Large intestine (tissue), 3 donors: Measurements from ENCODE around the gene IKZF3. TPM values are rescaled to one million over a fixed set of nuclear protein-coding genes. Genes with fewer than 3 reads are reported as not detected.
"Not testable (repeated sequence)": the region's sequence is repeated elsewhere in the genome, so short reads cannot be mapped to it uniquely, and the experiment has no call there.

Source experiments
- DNase-seq, 2 donors: peaks; one replicate each; pipeline versions ENCODE4 v3.0.0 to v3.0.0-alpha.2; 2013
- H3K27ac ChIP-seq: one replicate; pipeline ENCODE4 v1.5.1; 2013; ENCODE audit warnings: low read length
- H3K27me3 ChIP-seq: 2 replicates; pipeline ENCODE4 v1.6.1; 2013; ENCODE audit warnings: low read length; ENCODE audit not compliant: control insufficient read depth, insufficient read depth
- H3K36me3 ChIP-seq: 2 replicates; pipeline ENCODE4 v1.6.1; 2013; ENCODE audit warnings: low read length; ENCODE audit not compliant: control insufficient read depth, insufficient read depth
- H3K4me1 ChIP-seq: one replicate; pipeline ENCODE4 v1.6.1; 2013; ENCODE audit warnings: low read length; ENCODE audit not compliant: control insufficient read depth, insufficient read depth
- H3K4me3 ChIP-seq: one replicate; pipeline ENCODE4 v1.5.1; 2013; ENCODE audit warnings: low read length
- H3K9me3 ChIP-seq: one replicate; pipeline ENCODE4 v1.6.1; 2013; ENCODE audit warnings: mild to moderate bottlenecking, low read depth, low read length, moderate library complexity; ENCODE audit not compliant: control insufficient read depth
- WGBS: methylation state at CpG from one replicate; pipeline ENCODE4 v1.1.5; 2013; ENCODE audit warnings: low lambda C conversion rate; ENCODE audit not compliant: insufficient coverage; 5-methylcytosine and 5-hydroxymethylcytosine counted together
- polyA plus RNA-seq: library from polyadenylated mRNA; unstranded; fragments of 120-200 nt; gene quantifications from one replicate; pipeline ENCODE4 v1.2.1, GENCODE V29; 2013

Gene IKZF3
- polyA plus RNA-seq, 1 donor, result 2.4 TPM

DNA sequence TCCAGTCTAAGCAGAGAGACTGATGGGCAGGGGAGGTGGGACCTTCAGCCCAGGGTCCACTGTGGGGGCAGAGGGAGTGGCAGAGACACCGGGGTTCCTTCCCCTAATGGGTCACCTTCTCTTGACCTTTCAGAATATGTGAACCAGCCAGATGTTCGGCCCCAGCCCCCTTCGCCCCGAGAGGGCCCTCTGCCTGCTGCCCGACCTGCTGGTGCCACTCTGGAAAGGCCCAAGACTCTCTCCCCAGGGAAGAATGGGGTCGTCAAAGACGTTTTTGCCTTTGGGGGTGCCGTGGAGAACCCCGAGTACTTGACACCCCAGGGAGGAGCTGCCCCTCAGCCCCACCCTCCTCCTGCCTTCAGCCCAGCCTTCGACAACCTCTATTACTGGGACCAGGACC, 136.6 kb downstream of the IKZF3 start:
- Histone ChIP-seq H3K4me3 (no peak overlapping the region), H3K27me3 (no peaks in the 10 kb centered on the region), H3K4me1 (peaks cover 7% of the 10 kb centered on the region), H3K9me3 (no peaks in the 10 kb centered on the region), H3K36me3 (peaks cover 65% of the 10 kb centered on the region), H3K27ac (no peak overlapping the region)
- WGBS, result no CpG with 5 or more reads among the region's 10 CpGs
- DNase-seq, result no peak

GRCh38 chr17:39726617-39727016, 137.5 kb downstream of the IKZF3 start:
- H3K4me1 ChIP-seq, result peaks cover 7% of the 10 kb centered on the region
- DNase-seq, result no peak
- H3K4me3 ChIP-seq, result no peak overlapping the region
- no CpG with 5 or more reads among the region's 9 CpGs for WGBS
- H3K27ac ChIP-seq, result no peak overlapping the region
- H3K9me3 ChIP-seq, result no peaks in the 10 kb centered on the region
- no peaks in the 10 kb centered on the region for H3K27me3 ChIP-seq
- peaks cover 72% of the 10 kb centered on the region for H3K36me3 ChIP-seq

DNA sequence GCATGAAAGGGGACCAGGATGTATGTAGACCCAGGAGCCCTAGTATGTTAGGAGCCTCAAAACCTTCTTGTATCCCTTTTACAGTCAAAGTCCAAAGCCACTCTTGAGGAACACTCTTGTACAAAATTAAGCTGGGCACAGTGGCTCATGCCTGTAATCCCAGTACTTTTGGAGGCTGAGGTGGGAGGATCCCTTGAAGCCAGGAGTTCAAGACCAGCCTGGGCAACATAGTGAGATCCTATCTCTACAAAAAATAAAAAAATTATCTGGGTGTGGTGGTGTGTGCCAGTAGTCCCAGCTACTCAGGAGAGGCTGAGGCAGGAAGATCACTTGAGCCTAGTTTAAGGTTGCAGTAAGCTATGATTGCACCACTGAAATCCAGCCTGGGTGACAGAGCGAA, 138.2 kb downstream of the IKZF3 start:
- 100% methylated on average over 1 of the region's 1 CpG for WGBS
- not testable (repeated sequence) for H3K27me3 ChIP-seq, DNase-seq, H3K4me3 ChIP-seq, H3K4me1 ChIP-seq, H3K27ac ChIP-seq, H3K9me3 ChIP-seq
- H3K36me3 ChIP-seq, result peaks cover 74% of the 10 kb centered on the region

- Histone ChIP-seq H3K4me1 (peaks cover 3% of the 10 kb centered on the region), H3K9me3 (no peaks in the 10 kb centered on the region), H3K27ac (no peak overlapping the region), H3K36me3 (peaks cover 84% of the 10 kb centered on the region), H3K4me3 (no peak overlapping the region), H3K27me3 (no peaks in the 10 kb centered on the region)
- DNase-seq, result no peak
- no CpG with 5 or more reads among the region's 13 CpGs for WGBS
Measured at GRCh38 chr17:39724731-39725130, 139.4 kb downstream of the IKZF3 start.

DNA sequence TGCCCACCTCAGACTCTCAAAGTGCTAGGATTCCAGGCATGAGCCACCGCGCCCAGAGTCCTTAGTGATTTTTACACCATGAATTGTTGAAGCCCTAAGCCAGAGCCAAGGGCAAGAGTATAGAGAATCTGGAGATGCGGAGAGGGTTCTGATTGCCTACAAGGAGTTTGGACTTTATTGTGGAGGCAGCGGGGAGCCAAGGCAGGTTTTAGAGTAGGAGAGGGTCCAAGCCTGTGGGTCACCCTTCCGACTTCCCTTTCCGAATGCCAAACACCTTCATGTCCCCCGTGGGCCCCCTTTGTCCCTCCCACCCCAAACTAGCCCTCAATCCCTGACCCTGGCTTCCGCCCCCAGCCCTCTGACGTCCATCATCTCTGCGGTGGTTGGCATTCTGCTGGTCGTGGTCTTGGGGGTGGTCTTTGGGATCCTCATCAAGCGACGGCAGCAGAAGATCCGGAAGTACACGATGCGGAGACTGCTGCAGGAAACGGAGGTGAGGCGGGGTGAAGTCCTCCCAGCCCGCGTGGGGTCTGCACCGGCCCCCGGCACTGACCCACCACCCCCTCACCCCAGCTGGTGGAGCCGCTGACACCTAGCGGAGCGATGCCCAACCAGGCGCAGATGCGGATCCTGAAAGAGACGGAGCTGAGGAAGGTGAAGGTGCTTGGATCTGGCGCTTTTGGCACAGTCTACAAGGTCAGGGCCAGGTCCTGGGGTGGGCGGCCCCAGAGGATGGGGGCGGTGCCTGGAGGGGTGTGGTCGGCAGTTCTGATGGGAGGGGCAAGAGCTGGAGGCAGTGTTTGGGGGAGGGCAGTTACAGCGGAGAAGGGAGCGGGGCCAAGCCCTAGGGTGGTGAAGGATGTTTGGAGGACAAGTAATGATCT, 140.9 kb downstream of the IKZF3 start:
- no peak for DNase-seq
- no peak overlapping the region for H3K4me3 ChIP-seq
- 100% methylated on average over 2 of the region's 34 CpGs for WGBS
- no peaks in the 10 kb centered on the region for H3K9me3 ChIP-seq
- peaks cover 85% of the 10 kb centered on the region for H3K36me3 ChIP-seq
- no peaks in the 10 kb centered on the region for H3K27me3 ChIP-seq
- no peaks in the 10 kb centered on the region for H3K4me1 ChIP-seq
- H3K27ac ChIP-seq, result no peak overlapping the region

DNA sequence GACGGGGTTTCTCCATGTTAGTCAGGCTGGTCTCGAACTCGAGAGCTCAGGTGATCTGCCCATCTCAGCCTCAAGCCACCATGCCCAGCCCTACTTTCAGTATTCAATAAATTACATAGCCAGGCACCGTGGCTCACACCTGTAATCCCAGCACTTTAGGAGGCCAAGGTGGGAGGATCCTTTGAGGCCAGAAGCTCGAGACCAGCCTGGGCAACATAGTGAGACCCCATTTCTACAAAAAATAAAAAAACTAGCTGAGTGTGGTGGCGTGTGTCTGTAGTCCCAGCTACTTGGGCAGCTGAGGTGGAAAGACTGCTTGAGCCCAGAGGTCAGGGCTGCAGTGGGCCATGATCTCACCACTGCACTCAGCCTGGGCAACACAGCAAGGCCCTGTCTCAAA, 142.0 kb downstream of the IKZF3 start:
- WGBS, result no CpG with 5 or more reads among the region's 6 CpGs
- Histone ChIP-seq H3K27ac (no peak overlapping the region), H3K36me3 (peaks cover 83% of the 10 kb centered on the region), H3K9me3 (no peaks in the 10 kb centered on the region), H3K4me1 (no peaks in the 10 kb centered on the region), H3K27me3 (no peaks in the 10 kb centered on the region), H3K4me3 (no peak overlapping the region)
- no peak for DNase-seq

- 90% methylated on average over 2 of the region's 7 CpGs for WGBS
- Histone ChIP-seq H3K9me3 (no peaks in the 10 kb centered on the region), H3K4me3 (no peak overlapping the region), H3K27ac (no peak overlapping the region), H3K36me3 (peaks cover 81% of the 10 kb centered on the region), H3K27me3 (no peaks in the 10 kb centered on the region), H3K4me1 (no peaks in the 10 kb centered on the region)
- no peak for DNase-seq
Measured at GRCh38 chr17:39719563-39720355, 144.4 kb downstream of the IKZF3 start.

- Histone ChIP-seq H3K27ac (no peak overlapping the region), H3K36me3 (peaks cover 79% of the 10 kb centered on the region), H3K4me1 (no peaks in the 10 kb centered on the region), H3K4me3 (no peak overlapping the region), H3K27me3 (no peaks in the 10 kb centered on the region), H3K9me3 (no peaks in the 10 kb centered on the region)
- DNase-seq, result no peak
- WGBS, result no CpG with 5 or more reads among the region's 6 CpGs
Measured at GRCh38 chr17:39717660-39718059, 146.5 kb downstream of the IKZF3 start.

DNA sequence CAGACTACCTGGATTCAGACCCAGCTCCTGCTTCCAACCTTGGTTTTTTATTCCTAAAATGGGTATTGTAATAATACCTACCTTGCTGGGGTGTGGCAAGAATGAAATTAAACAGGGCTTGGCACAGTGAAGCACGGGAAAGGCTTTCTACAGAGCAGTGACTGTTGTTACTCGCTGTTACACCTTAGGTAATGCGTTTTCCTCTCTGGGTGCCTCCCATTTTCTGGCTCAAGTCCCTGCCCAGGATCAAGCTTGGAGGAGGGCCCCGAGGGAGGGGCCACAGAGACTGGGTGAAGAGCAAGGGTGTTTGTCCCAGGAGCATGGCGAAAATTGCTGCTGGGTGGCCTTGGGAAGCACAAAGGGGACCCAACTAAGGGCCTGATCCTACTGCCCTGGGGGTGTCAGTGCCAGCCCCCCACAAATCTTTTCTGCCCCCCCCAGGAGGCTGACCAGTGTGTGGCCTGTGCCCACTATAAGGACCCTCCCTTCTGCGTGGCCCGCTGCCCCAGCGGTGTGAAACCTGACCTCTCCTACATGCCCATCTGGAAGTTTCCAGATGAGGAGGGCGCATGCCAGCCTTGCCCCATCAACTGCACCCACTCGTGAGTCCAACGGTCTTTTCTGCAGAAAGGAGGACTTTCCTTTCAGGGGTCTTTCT, 147.1 kb downstream of the IKZF3 start:
- no peak for DNase-seq
- Histone ChIP-seq H3K4me3 (no peak overlapping the region), H3K27ac (no peak overlapping the region), H3K27me3 (no peaks in the 10 kb centered on the region), H3K9me3 (no peaks in the 10 kb centered on the region), H3K4me1 (no peaks in the 10 kb centered on the region), H3K36me3 (peaks cover 80% of the 10 kb centered on the region)
- no CpG with 5 or more reads among the region's 11 CpGs for WGBS

DNA sequence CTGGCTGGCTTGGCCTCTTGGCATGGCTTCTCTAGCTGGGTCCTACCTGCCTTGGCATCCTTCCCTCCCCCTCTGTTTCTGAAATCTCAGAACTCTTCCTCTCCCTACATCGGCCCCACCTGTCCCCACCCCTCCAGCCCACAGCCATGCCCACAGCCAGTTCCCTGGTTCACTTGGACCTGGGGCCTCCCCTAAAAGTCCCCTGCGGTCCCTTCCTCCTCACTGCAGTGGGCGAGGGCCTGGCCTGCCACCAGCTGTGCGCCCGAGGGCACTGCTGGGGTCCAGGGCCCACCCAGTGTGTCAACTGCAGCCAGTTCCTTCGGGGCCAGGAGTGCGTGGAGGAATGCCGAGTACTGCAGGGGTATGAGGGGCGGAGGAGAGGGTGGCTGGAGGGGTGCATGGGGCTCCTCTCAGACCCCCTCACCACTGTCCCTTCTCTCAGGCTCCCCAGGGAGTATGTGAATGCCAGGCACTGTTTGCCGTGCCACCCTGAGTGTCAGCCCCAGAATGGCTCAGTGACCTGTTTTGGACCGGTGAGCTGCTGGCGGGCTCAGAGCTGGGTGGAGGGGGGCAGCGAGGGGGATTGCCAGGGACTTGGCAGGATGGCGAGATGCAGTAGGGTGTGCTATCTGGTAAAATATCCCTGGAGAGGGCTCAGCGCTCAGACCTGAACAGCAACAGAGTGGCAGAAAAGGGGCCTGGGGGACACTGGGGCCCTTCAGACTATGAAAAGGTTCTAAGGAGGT, 147.9 kb downstream of the IKZF3 start:
- no peak overlapping the region for H3K27ac ChIP-seq
- H3K4me1 ChIP-seq, result no peaks in the 10 kb centered on the region
- H3K9me3 ChIP-seq, result no peaks in the 10 kb centered on the region
- H3K27me3 ChIP-seq, result no peaks in the 10 kb centered on the region
- no peak overlapping the region for H3K4me3 ChIP-seq
- H3K36me3 ChIP-seq, result peaks cover 85% of the 10 kb centered on the region
- no CpG with 5 or more reads among the region's 15 CpGs for WGBS
- DNase-seq, result no peak
